HG03457 (cell line): ENCODE data around the gene DQX1.
"Not testable (repeated sequence)": the region's sequence is repeated elsewhere in the genome, so short reads cannot be mapped to it uniquely, and the experiment has no call there.

Source experiments
- ATAC-seq: cut with Tn5 transposase; IDR thresholded peaks from one replicate; pipeline ENCODE4 v1.9.1; 2021; ENCODE audit warnings: moderate number of reproducible peaks; ENCODE audit not compliant: unreplicated experiment

DQX1 gene, protein sequence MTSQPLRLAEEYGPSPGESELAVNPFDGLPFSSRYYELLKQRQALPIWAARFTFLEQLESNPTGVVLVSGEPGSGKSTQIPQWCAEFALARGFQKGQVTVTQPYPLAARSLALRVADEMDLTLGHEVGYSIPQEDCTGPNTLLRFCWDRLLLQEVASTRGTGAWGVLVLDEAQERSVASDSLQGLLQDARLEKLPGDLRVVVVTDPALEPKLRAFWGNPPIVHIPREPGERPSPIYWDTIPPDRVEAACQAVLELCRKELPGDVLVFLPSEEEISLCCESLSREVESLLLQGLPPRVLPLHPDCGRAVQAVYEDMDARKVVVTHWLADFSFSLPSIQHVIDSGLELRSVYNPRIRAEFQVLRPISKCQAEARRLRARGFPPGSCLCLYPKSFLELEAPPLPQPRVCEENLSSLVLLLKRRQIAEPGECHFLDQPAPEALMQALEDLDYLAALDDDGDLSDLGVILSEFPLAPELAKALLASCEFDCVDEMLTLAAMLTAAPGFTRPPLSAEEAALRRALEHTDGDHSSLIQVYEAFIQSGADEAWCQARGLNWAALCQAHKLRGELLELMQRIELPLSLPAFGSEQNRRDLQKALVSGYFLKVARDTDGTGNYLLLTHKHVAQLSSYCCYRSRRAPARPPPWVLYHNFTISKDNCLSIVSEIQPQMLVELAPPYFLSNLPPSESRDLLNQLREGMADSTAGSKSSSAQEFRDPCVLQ

DNA sequence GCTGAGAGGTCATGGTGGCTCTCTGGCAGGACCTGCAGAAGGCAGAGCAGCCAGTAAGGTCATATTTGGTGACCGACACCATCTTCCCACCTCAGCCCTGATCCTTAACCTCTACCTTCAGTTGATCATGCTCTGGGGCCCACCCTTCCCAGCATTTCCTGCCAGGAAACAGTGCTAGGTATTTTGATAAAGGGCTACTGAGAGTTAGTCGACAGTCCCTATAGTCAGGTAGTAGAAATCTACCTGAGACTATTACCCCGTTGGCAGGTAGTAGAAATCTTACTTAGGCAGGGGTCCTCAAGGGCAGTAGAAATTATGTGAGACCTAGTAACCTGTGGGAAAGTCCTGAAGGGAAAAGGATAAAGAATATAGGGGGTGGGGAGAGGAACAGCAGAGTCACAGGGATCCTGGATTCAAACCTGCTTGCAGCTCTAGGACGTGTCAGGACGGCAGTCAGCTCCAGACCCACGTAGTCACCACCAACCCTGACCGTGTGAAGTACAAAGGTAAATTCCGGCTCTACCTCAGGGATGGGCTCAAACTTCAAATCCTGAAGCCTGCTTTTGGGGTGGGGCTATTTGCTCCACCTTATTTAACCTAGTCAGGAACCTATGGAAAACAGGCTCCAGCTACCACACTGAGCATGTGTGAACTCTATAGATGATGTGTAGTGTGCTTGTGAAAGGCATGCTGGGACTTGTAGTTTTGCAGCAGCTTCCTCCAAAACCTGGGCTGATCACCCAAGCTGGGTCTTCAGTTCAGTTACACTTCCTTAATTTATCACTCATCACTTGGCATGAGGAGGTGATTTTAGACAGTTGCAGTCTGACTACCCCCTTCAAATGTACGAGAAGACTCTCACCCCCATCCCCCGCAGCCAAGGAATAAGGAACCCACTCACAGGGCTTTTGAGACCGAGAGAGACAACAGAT, at the start of gene DQX1:
DQX1 (minus strand) TSS at position 515 of the 932 bp plus-strand sequence; CDS start at position 13, 502 bp downstream.
- ATAC-seq: no peak

DNA sequence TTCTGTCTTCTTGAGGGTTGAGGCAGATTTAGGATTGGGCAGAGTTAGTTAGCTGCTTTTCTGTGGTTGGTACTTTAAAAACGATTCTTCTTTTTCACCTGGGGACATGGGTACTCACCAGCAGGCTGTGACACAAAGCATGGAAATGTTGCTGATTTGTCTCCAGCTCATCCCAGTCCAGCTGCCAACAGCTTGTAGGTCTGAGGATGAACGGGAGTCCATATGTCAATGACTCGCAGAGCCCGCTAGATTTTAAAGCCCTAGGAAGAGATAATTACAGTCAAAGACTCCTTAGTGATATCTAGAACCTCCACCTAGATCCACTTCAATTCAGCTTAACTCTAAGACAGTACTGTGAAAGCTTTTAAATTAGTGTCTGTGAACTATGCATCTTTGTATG, 49.3 kb upstream of the DQX1 start:
- no peak for ATAC-seq

DNA sequence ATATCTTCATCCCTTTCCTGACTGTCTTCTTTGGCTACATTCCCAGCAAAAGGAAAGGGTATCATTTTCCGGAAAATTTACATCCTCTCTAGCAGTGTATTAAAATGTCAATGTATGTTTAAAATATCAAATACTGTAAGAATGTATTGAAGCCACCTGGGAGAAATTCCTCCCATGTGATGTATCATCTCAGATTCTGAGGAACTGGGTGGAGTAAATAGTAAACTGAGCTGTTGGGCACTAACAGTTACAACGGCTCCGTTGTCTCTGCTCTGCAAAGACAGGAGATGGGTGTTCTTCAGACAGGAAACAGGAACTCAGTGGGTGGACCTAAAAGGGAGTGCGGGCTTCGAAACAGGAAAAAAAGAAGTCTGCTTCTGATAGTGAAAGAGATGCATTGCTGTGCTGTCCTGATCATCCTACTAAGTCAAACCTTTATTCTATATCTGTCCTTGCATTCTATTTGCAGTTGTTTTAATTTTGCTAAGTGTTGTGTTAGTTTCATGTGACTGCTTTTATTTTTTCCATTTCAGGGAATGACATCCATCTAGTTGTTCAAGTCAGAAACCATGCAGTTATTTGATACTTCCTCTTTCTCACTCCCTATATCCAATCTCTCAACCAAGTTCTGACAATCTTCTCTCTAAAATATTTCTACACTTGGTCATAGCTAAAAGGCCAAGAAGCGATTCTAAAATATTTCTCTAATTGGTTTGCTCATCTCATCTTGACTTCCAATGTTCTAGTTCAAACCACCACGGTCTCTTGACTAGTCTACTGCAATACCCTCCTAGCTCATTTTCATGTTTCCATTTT, 47.9 kb upstream of the DQX1 start:
- no peak for ATAC-seq

DNA sequence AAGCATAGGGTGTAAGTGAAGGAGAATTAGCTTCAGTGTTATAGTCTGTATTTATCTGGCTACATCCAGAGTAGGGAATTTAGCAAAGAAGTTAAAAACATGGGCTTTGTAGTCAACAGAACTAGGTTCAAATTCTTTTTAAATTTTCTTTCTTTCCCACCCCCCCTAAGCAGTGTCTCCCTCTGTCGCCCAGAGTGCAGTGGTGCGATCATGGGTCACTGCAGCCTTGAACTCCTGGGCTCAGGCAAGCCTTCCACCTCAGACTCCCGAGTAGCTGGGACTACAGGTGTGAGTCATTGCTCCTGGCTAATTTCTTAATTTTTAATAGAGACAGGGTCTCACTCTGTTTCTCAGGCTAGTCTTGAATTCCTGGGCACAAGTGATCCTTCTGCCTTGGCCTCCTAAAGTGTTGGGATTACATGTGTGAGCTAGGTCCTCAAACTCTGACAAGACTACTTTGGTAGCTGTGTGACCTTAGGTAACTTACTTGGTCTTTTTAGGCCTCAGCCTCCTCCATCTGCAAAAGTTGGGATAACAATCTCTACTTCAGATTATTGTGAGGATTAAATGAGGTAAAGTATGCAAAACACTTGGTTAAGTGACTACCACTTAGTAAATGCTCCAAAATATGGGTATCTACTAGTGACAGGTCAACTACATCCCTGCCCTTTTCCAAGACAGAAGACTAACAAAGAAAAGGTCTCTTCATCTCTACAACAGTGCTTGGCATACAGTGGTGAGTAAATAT, 46.3 kb upstream of the DQX1 start:
- ATAC-seq: no peak

DNA sequence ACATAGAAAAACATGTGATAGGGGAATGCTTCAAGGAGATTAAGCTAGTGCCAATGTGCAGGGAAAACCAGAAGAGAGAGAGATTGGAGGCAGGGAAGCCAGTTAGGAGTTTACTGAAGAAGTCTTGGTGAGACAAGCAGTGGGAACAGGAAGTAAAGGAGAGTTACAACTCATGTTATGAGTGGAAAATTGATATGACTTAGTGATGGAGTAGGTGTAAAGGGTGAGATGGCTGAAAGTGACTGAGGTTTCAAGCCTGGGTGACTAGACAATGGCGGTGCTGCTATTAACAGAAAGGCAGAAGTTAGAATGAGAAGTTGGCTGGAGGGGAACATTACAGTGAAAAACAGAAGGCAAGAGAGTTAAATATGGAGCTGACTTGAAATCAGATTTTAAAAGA, 45.0 kb upstream of the DQX1 start:
- ATAC-seq: peak; percentile 71

DNA sequence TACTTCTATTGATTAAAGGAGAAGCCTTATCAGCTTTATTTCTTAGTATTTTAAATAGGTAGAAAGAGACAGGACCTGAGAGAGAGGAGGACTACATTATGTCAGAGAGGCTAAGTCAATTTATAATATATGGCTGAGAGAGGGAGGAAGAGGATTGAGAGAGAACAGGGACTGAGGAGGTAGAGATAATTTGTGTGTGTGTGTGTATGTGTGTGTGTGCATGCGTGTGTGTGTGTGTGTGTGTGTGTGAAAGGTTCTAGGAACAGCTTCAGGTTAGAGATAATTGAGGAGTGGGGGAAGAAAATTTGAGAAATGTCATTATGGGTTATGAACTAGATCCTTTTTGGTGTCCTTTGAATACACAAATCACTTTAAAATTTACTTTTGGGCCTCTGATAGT, 43.7 kb upstream of the DQX1 start:
- no peak for ATAC-seq

DNA sequence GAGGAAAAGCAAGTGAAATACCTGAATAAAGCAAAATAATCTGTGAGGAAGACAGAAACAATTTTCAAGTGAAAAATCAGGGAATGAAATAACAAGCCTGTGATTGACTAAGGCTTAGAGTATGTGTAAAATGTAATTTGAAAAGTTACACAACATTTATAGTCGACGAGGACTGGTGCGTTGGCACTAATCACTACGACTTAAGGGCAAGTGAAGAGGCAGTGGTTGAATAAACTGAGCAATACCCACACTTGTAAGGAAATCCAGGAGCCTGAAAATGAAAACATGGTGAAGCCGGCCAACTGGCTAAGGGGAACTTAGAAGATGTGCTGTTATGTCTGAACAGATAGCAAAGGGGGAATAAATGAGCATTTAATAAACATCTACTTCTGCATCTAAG, 41.9 kb upstream of the DQX1 start:
- no peak for ATAC-seq

DNA sequence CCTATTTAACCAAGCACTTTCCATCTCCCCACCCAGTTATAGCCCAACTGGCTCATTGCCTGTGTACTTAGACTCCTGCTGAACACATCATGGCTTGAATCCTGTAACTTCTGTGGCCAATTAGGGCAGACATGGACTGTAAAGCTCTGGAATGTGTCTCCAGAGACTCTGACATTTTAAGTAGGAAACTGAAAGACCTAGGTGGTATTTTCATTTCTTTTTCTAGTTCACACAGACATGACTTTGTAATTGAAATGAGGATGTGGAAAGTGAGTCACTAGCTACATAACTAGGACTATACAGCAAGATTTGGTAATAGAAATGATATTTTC, 40.7 kb upstream of the DQX1 start:
- ATAC-seq: no peak

DNA sequence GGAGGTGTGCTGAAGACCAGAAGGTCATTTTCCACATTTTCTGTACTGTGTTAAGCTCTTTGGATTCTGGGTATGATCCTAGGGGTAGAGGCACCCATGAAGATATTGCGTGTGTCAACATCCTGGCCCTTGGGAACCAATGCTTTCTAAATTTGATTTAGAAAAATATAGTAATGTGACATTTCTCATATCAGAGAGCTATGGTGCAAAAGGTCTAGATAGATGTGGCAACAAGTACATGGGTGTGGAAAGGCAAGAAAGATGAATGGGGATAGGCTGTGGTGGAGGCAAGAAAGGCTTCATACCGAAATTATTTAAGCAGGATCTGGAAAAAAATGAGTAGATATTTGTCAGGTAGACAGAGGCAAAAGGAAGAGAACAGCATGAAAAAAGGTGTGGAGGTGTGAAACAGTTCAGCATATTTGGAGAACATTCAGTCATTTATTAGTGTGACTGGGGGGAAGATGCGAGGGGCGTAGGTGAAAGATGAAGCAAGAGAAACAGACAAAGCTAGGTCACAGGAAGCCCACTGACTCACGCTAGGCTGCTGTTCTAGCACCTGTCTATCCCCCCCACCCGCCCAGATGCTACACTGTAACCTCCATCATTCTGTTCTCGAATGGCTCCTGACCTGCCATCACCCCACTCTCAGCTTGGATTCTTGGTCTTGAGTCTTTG, 40.2 kb upstream of the DQX1 start:
- ATAC-seq: no peak

DNA sequence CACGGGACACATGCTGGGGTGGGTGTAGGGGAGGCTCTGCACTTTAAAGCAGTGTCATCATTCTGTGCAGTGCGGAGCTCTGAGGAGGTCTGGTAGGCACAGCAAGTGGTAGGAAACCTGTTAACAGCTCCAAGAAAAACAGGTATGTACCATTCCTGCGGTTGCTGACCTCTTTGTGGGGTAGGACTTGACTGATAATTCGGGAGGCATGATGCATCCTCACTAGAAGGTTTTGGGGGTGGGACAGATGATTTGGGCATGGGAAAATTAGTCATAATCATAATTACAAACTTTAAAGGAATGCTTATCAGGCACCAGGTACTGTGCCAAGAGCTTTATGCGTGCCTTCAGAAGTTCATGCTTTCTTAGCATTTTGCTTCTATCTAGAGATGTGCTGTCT, 38.2 kb upstream of the DQX1 start:
- ATAC-seq: no peak

DNA sequence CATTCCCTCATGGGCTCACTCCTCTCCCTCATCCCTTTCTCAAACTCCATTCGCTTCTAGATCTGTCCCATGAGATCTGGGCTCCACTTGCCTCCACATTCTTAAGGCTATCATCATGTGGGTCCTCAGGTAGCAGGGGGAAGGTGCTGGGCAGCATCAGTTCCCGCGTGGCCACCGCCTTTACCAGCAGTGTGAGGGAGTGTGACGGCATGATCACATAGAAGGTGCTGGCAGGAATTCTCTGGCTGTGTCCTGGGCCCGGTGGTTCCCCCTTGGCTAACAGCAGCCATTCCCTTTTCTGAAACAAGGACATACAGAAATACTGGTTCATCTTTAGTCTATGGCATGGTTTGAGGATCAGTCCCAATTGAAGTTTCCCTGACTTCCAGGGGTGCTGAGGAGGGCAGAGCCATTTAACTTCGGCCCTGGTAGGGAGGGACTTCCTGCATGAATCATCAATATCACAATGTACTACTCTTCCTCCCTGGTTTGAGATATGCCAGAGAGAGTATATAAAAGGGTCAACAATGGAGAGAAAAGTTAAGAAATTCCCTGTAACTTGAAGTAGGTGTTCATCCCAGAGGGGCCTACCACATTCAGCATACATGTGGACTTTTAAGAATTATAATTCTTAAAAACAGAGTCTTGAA, 36.2 kb upstream of the DQX1 start:
- ATAC-seq: no peak

DNA sequence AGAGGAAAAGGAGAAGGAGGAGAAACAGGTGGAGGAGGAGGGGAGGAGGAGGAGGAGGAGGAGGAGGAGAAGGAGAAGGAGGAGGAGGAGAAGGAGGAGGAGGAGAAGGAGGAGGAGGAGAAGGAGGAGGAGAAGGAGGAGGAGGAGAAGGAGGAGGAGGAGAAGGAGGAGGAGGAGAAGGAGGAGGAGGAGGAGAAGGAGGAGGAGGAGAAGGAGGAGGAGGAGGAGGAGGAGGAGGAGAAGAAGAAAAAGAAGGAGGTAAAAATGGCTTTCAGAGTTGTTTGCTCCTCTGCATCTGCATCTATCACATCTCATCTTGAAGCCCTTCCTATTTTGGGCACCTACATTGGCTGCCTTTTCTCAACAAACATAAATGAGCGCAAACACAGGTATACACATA, 35.0 kb upstream of the DQX1 start:
- ATAC-seq: not testable (repeated sequence)

DNA sequence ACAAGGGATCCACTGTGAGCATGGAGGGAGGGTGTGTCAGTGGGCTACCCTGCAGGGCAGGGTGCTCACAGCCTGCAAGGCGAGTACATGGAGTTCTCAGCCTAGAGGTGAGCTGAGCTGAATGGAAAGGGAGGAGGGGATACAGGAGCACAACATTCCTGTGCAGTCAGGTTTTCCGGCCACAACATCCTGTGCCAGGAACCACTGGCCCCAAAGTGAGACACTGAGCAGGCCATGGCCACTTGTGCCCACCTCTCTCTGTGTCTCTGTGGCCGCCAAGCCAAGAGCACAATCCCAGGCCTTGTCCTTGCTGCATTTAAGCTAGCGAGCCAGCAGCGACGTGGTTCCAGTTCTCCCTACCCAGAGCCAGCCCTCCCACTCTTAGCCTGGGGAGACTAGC, 34.6 kb upstream of the DQX1 start:
- no peak for ATAC-seq

DNA sequence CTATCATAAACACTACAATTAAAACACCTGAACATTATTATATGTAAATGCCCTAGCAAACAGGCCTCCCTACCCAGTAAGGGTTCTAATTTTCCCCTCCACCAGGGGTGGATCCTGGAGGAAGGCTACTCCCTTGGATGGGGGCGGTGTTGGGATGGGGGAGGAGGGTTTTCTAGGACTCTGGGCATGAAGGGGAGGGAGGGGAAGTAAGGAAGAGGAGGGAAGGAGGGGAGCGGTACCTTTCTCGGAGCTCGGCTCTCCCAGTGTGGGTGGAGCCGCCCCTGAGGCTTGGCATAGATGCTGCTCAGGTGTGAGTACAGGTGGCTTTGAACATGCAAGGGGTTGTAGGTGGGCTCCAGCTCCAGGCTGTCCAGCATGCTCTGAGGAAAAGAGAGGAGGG, 33.9 kb upstream of the DQX1 start:
- ATAC-seq: no peak

DNA sequence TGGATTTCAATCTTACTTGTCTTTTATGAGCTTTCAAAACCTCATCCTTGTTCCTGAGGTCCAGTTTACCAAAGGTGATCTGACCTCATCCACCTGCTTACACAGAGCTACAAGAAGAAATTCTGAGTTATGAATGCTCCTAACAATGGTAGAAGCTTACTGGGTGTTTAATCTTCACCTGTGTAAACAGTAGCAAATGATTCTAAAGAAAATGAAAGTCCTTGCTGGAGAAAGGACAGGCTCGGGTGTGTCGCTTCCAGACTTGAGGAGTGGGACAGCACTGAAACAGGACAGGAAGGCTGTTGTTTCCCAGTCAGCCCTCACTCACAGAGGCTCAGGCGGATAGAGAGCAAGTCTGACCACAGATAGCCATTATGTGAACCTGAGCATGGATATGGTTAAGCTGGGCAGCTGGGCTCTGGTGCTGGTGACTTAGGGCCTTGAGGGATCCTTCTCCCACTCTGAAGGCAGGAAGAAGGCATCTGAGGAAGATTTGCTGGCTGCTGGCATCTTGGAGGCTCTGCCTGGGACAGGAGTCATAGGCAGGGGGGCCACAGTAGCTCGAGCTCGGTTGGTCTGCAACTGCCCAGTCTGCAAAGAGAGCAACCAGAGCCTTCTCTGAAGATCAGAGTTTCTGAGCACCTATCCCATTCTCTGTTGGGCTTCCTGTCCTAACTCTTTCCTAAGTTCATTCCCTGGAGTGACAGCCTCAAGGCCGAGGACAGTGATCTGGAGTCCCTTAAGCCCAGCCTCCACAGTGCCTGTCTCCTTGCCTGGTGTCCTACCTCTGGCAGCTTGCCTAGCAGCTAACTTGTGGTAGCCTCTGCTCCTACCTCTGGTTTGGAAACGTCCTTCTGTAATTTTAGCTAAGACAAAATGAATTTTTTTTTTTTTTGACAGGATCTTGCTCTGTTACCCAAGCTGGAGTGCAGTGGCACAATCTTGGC, 32.5 kb upstream of the DQX1 start:
- no peak for ATAC-seq

DNA sequence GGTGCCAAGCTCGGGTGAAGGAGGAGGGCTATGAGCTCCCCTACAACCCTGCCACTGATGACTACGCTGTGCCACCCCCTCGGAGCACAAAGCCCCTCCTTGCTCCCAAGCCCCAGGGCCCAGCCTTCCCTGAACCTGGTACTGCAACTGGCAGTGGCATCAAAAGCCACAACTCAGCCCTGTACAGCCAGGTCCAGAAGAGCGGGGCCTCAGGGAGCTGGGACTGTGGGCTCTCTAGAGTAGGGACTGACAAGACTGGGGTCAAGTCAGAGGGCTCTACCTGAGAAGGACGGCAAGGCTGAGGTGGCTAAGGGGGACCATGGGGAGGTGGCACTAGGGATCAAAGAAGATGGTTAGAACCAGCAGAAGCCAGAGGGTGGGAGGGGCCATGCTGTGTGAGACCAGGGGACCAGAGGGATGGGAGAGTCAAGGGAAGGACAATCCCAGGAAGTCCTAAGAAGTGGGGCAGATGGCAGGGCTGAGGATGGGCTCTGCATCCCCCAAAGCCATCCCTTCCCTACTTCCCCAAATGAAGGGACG, 30.9 kb upstream of the DQX1 start:
- no peak for ATAC-seq

DNA sequence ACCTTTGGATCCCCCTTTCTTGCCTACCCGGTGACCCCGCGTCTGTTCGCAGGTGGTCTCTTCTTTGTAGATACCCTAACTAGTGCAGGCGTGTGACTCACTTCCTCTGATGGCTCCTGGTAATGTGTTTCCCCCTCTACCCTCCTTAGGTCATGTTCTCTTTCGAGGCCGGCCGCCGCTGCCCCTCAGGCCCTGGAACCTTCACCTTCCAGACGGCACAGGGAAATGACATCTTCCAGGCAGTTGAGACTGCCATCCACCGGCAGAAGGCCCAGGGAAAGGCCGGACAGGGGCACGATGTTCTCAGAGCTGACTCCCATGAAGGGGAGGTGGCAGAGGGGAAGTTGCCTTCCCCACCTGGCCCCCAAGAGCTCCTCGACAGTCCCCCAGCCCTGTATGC, 30.1 kb upstream of the DQX1 start:
- ATAC-seq: no peak
